ENCODE data around the gene FBXO41. TPM values are rescaled to one million over a fixed set of nuclear protein-coding genes. Genes with fewer than 3 reads are reported as not detected.

FBXO41 gene, protein sequence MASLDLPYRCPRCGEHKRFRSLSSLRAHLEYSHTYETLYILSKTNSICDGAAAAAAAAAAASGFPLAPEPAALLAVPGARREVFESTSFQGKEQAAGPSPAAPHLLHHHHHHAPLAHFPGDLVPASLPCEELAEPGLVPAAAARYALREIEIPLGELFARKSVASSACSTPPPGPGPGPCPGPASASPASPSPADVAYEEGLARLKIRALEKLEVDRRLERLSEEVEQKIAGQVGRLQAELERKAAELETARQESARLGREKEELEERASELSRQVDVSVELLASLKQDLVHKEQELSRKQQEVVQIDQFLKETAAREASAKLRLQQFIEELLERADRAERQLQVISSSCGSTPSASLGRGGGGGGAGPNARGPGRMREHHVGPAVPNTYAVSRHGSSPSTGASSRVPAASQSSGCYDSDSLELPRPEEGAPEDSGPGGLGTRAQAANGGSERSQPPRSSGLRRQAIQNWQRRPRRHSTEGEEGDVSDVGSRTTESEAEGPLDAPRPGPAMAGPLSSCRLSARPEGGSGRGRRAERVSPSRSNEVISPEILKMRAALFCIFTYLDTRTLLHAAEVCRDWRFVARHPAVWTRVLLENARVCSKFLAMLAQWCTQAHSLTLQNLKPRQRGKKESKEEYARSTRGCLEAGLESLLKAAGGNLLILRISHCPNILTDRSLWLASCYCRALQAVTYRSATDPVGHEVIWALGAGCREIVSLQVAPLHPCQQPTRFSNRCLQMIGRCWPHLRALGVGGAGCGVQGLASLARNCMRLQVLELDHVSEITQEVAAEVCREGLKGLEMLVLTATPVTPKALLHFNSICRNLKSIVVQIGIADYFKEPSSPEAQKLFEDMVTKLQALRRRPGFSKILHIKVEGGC
- total RNA-seq, result 7.0 and 9.9 TPM in 2 replicates

DNA sequence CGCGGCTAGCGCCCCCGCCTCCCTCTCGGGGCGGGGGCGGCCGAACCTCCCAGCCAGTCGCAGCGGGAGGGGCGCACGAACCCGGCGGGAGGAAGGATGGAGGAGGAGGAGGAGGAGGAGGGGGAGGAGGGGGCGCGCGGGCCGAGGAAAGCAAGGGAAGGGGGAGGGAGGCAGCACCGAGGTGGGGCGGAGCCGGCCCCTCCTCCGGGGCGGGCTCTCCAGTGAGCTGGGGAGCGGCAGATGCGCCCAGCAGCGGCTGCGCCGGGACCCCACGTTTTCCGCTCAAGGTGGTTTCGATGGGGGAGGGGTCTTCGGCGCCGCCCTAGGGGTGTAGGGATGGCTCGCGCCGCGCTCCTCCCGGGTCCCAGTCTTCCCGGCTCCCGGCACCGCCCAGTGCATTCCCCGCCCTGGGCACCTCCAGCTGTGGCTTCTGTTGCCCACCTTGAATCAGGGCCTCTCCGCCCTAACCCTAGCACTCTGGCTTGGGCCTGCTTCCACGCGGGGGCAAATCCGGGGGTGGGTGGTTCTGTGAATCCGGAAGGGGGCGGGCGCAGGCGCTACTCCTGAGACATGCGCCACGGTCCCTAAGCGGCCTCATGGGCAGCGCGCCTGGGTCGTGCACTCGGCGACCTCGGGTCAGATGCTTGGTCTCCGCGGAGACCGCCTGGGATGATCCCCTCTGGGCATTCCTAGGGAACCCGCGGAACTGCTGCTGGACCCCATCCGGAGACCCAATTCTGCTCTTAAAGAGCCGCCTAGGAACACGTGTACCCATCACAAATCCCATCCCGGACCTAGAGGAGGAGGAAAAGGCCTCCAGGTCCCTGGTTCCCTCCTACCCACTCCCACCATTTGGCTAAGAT, at the start of gene FBXO41:
TSS of gene FBXO41 (minus strand) at position 183 of the 863 bp plus-strand sequence. CDS start 14,848 bp downstream, outside the sequence.
- TF ChIP-seq, protein P1, sequence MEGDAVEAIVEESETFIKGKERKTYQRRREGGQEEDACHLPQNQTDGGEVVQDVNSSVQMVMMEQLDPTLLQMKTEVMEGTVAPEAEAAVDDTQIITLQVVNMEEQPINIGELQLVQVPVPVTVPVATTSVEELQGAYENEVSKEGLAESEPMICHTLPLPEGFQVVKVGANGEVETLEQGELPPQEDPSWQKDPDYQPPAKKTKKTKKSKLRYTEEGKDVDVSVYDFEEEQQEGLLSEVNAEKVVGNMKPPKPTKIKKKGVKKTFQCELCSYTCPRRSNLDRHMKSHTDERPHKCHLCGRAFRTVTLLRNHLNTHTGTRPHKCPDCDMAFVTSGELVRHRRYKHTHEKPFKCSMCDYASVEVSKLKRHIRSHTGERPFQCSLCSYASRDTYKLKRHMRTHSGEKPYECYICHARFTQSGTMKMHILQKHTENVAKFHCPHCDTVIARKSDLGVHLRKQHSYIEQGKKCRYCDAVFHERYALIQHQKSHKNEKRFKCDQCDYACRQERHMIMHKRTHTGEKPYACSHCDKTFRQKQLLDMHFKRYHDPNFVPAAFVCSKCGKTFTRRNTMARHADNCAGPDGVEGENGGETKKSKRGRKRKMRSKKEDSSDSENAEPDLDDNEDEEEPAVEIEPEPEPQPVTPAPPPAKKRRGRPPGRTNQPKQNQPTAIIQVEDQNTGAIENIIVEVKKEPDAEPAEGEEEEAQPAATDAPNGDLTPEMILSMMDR (IDR thresholded peaks at IDR 0.05; ENCODE audit: insufficient read depth, low read length, poor library complexity, severe bottlenecking), result no peak
- DNase-seq (ENCODE audit: low read depth), result no peak
- peak within 1 kb of the TSS; percentile 61 for H3K4me3 ChIP-seq (ENCODE audit: low read depth, low read length)
- peaks cover 11% of the 10 kb centered on the region for H3K27me3 ChIP-seq (ENCODE audit: control insufficient read depth, insufficient read depth, low read length)
- H3K36me3 ChIP-seq (ENCODE audit: control insufficient read depth, insufficient read depth, low read length), result no peaks in the 10 kb centered on the region

DNA sequence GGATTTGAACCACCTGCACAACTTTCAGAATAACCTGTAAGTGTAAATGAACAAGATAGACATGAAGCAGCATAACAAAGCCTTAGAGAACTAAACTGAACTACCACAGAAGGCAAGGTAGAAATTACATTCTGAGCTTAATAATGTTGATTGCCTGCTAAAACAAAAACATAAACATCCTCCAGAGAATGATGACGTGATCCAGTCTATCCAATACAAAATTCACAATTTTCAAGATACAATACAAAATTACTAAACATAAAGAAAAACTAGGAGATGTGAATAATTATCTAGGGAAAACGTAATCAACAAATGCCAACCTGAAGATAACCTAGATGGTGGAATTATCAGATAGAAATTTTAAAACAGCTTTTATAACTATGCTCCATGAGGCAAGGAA, 49.8 kb upstream of the FBXO41 start:
- TF ChIP-seq, protein P1 (IDR thresholded peaks at IDR 0.05; ENCODE audit: insufficient read depth, low read length, poor library complexity, severe bottlenecking), result no peak
- DNase-seq (ENCODE audit: low read depth), result no peak
- Histone ChIP-seq H3K4me3 (ENCODE audit: low read depth, low read length) (no peak overlapping the region), H3K36me3 (ENCODE audit: control insufficient read depth, insufficient read depth, low read length) (no peaks in the 10 kb centered on the region), H3K27me3 (ENCODE audit: control insufficient read depth, insufficient read depth, low read length) (no peaks in the 10 kb centered on the region)

DNA sequence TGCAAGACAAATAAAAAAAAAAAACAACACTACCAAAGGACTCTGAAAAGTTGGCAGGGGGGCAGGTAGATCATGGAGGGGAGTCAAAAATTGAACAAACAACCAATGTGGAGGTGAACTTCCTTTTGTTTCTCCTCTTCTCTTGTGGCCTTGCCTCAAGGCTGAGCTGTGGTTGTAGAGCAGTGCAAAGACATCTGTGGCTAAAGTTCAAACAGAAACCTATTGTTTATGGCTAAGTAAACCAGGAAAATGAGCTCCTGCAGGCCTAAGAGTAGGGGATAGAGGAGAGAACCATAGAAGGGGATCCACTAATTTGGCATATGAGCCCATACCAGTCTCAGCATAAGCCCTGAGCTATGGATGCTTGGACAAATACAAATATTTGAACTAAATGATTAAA, 49.3 kb upstream of the FBXO41 start:
- TF ChIP-seq, protein P1 (IDR thresholded peaks at IDR 0.05; ENCODE audit: insufficient read depth, low read length, poor library complexity, severe bottlenecking), result no peak
- DNase-seq (ENCODE audit: low read depth), result no peak
- no peak overlapping the region for H3K4me3 ChIP-seq (ENCODE audit: low read depth, low read length)
- H3K27me3 ChIP-seq (ENCODE audit: control insufficient read depth, insufficient read depth, low read length), result no peaks in the 10 kb centered on the region
- H3K36me3 ChIP-seq (ENCODE audit: control insufficient read depth, insufficient read depth, low read length), result no peaks in the 10 kb centered on the region

DNA sequence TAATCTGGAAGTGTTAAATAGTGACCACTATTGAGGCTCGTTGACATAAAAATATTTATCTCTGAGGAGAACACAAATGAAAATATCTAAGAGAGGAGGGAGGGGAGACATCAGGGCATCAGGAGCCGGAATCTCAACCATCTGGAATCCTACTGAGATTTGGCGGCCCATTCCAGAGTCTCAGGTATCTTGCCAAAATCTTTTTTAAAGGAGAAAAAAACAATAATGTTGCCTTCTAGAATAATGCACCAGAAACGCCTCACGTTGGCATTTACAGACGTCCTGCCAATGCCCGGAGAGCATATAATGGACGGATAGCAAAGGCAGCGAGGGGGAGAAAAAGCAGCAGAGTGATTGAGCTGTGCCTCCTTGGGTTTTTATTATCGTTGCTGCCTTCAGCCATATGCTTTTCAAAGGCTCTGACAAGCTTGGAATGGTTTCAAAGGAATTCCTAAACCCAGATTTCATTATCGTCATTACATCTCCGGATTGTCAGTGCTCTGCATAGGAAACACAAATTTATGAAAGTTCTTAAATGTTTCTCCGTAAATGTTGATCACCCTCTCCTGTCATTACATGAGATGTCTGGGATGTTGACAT, 39.9 kb upstream of the FBXO41 start:
- Histone ChIP-seq H3K27me3 (ENCODE audit: control insufficient read depth, insufficient read depth, low read length) (no peaks in the 10 kb centered on the region), H3K4me3 (ENCODE audit: low read depth, low read length) (no peak overlapping the region), H3K36me3 (ENCODE audit: control insufficient read depth, insufficient read depth, low read length) (no peaks in the 10 kb centered on the region)
- DNase-seq (ENCODE audit: low read depth), result no peak
- TF ChIP-seq, protein P1 (IDR thresholded peaks at IDR 0.05; ENCODE audit: insufficient read depth, low read length, poor library complexity, severe bottlenecking), result no peak

DNA sequence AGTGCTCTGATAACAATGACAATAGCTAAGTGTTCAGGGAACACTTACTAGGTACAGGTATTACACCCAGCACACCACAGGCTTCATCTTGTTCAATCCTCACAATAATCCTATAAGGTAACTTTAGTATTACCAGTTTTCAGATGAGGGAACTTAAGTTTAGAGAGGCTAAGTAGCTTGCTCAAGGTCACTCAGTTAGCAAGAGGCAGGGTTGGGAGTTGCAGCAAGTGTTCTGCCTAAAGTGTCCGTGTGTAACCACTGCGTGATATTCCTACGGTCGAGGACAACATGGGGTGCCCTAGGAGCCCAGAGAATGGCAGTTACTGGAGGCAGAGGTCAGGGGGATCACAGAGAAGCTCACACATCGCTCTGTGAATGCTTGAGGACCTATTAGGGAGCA, 39.3 kb upstream of the FBXO41 start:
- no peak overlapping the region for H3K4me3 ChIP-seq (ENCODE audit: low read depth, low read length)
- DNase-seq (ENCODE audit: low read depth), result no peak
- H3K27me3 ChIP-seq (ENCODE audit: control insufficient read depth, insufficient read depth, low read length), result no peaks in the 10 kb centered on the region
- TF ChIP-seq, protein P1 (IDR thresholded peaks at IDR 0.05; ENCODE audit: insufficient read depth, low read length, poor library complexity, severe bottlenecking), result no peak
- no peaks in the 10 kb centered on the region for H3K36me3 ChIP-seq (ENCODE audit: control insufficient read depth, insufficient read depth, low read length)

Measured in kidney epithelial cell (primary cell).